DOHH2 (cell line): Measurements from ENCODE around the gene NPFF.
A peak's percentile ranks its signal among the peaks of the same experiment; 100 is the strongest.
"Not testable (repeated sequence)": the region's sequence is repeated elsewhere in the genome, so short reads cannot be mapped to it uniquely, and the experiment has no call there.

Source experiments
- H3F3A ChIP-seq: fragments of 200-600 bp; sonication (generic), shearing (Covaris generic); 2 replicates; pipeline ENCODE4 v1.6.0; 2016; ENCODE audit warnings: antibody characterized with exemption, mild to moderate bottlenecking; ENCODE audit not compliant: control insufficient read depth, insufficient read depth
- H3K27ac ChIP-seq: fragments of 200-600 bp; sonication (generic); 2 replicates; pipeline ENCODE4 v1.5.1; 2014; ENCODE audit warnings: low read depth, mild to moderate bottlenecking, low read length, moderate library complexity
- H3K27me3 ChIP-seq: fragments of 200-600 bp; sonication (generic); 2 replicates; pipeline ENCODE4 v1.6.1; 2014; ENCODE audit warnings: mild to moderate bottlenecking, low read length, mixed read lengths; ENCODE audit not compliant: control insufficient read depth
- H3K36me3 ChIP-seq: fragments of 200-600 bp; sonication (generic); 2 replicates; pipeline ENCODE4 v1.6.1; 2014; ENCODE audit warnings: mild to moderate bottlenecking, low read length, moderate library complexity, mixed read lengths; ENCODE audit not compliant: control insufficient read depth
- H3K4me1 ChIP-seq: fragments of 200-600 bp; sonication (generic); 2 replicates; pipeline ENCODE4 v1.6.1; 2014; ENCODE audit warnings: mild to moderate bottlenecking, low read length, mixed read lengths; ENCODE audit not compliant: control insufficient read depth
- H3K4me2 ChIP-seq: fragments of 200-600 bp; sonication (generic); 2 replicates; pipeline ENCODE4 v1.6.0; 2014; ENCODE audit warnings: mild to moderate bottlenecking, low read length, moderate library complexity
- H3K4me3 ChIP-seq: fragments of 200-600 bp; sonication (generic); 2 replicates; pipeline ENCODE4 v1.5.1; 2014; ENCODE audit warnings: mild to moderate bottlenecking, low read length, mixed read lengths
- H3K79me2 ChIP-seq: fragments of 200-600 bp; sonication (generic); 2 replicates; pipeline ENCODE4 v1.6.1; 2014; ENCODE audit warnings: mild to moderate bottlenecking, low read length, mixed read lengths; ENCODE audit not compliant: control insufficient read depth
- H3K9me2 ChIP-seq: fragments of 200-600 bp; sonication (generic); replicated peaks from 2 replicates; pipeline ENCODE4 v1.6.1; 2014; ENCODE audit warnings: mild to moderate bottlenecking, low read length, mixed read lengths; ENCODE audit not compliant: control insufficient read depth
- H3K9me3 ChIP-seq: fragments of 200-600 bp; sonication (generic); 2 replicates; pipeline ENCODE4 v1.6.1; 2014; ENCODE audit warnings: antibody characterized with exemption, low read length, mixed read lengths; ENCODE audit not compliant: control insufficient read depth, insufficient read depth
- H4K20me1 ChIP-seq: fragments of 200-600 bp; sonication (generic); 2 replicates; pipeline ENCODE4 v1.6.0; 2014; ENCODE audit warnings: low read depth, mild to moderate bottlenecking, antibody characterized with exemption, low read length, moderate library complexity; ENCODE audit not compliant: control insufficient read depth, insufficient read depth
- CTCF ChIP-seq: fragments of 200-600 bp; sonication (generic); IDR thresholded peaks from one replicate; pipeline ENCODE4 v1.5.1; 2014; ENCODE audit warnings: antibody characterized with exemption, mild to moderate bottlenecking, low read depth, low read length; ENCODE audit not compliant: poor library complexity, severe bottlenecking
- EZH2phosphoT487 ChIP-seq: fragments of 200-600 bp; sonication (generic); IDR thresholded peaks from 2 replicates; pipeline ENCODE4 v1.6.1; 2017; ENCODE audit warnings: borderline replicate concordance, mild to moderate bottlenecking, antibody characterized with exemption, low read length, moderate library complexity, mixed read lengths

NPFF gene

GRCh38 chr12:53550595-53550994 lies 43.3 kb upstream of the NPFF start:
- H3K4me3 ChIP-seq: no peak overlapping the region
- H3K9me3 ChIP-seq: no peaks in the 10 kb centered on the region
- no peaks in the 10 kb centered on the region for H3K9me2 ChIP-seq
- no peaks in the 10 kb centered on the region for H4K20me1 ChIP-seq
- no peak overlapping the region for H3K27ac ChIP-seq
- H3K4me1 ChIP-seq: no peaks in the 10 kb centered on the region
- no peak for TF ChIP-seq CTCF
- H3K36me3 ChIP-seq: no peaks in the 10 kb centered on the region
- no peak overlapping the region for H3K4me2 ChIP-seq
- no peaks in the 10 kb centered on the region for H3F3A ChIP-seq
- H3K27me3 ChIP-seq: no peaks in the 10 kb centered on the region
- no peaks in the 10 kb centered on the region for H3K79me2 ChIP-seq

- H3K4me3 ChIP-seq, H3K4me2 ChIP-seq, H3K9me2 ChIP-seq, H3K79me2 ChIP-seq, H3K9me3 ChIP-seq, H4K20me1 ChIP-seq, H3F3A ChIP-seq, H3K27ac ChIP-seq, H3K4me1 ChIP-seq, H3K36me3 ChIP-seq, H3K27me3 ChIP-seq: not testable (repeated sequence)
These were observed 42.8 kb upstream of the NPFF start for GRCh38 chr12:53550131-53550530.

GRCh38 chr12:53548354-53548753 lies 41.1 kb upstream of the NPFF start:
- H3K4me2 ChIP-seq, H3K9me2 ChIP-seq, H3K4me3 ChIP-seq, H3K79me2 ChIP-seq, H3K27ac ChIP-seq, H4K20me1 ChIP-seq, H3K9me3 ChIP-seq, H3F3A ChIP-seq, H3K36me3 ChIP-seq, H3K4me1 ChIP-seq, H3K27me3 ChIP-seq: not testable (repeated sequence)

- Histone ChIP-seq H3K4me3 (no peak overlapping the region), H3F3A (no peaks in the 10 kb centered on the region), H3K4me1 (peaks cover 4% of the 10 kb centered on the region; the same call in 1 of the 2 replicates), H3K9me3 (no peaks in the 10 kb centered on the region), H4K20me1 (no peaks in the 10 kb centered on the region), H3K36me3 (peaks cover 10% of the 10 kb centered on the region), H3K27ac (no peak overlapping the region), H3K27me3 (no peaks in the 10 kb centered on the region), H3K4me2 (no peak overlapping the region), H3K9me2 (no peaks in the 10 kb centered on the region), H3K79me2 (no peaks in the 10 kb centered on the region)
- TF ChIP-seq CTCF (peak; percentile 76), EZH2phosphoT487 (no peak)
These were observed 36.3 kb upstream of the NPFF start for GRCh38 chr12:53543539-53543938.
